ENCODE results near the gene ELAPOR1. TPM values are rescaled to one million over a fixed set of nuclear protein-coding genes. Genes with fewer than 3 reads are reported as not detected.

The ELAPOR1 gene
- total and polyA plus RNA-seq, 9 of the 15 experiments (the other 6 are each of a cell fraction or from before 2014, with no cell fraction given) = 0.07 to 1.2 (median 0.18) TPM

DNA sequence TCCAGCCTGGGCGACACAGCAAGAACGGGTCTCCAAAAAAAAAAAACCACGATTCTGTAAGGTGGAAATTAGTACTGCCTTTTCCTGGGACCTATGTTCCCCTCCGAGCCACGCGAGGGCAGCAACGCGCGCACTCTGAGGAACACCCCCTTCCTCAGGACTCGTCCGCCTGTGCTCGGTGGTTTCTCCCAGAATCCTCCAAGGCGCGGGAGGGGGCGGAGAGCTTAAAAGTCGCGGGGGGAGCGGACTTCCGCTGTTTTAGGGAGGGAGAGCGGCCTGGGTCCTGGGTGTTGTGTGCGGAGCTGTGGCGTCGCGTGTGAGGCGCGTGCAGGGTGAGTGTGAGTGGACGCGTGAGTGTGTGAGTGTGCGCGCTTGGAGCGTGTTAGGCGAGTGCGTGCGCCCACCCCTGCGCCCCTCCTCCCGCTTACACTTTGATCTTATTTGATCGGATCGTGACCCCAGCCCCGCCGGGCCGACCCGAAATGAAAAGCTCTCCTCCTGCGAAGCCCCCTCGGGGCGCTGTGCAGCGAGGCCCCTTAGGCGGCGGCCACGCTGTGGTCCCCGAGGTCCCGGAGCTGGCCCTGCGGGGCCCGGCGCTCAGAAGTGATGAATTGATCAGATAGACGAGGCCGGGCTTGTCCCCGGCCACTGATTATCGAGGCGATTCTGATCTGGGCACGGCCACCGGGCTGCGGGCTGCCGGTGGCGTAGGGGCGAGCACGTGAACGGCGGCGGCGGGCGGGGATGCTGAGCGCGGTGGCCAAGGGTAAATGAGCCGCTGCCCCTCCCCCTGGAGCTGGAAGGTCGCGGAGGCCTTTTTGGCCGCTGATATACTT is 13.8 kb upstream of the ELAPOR1 start:
- POLR2A ChIA-PET = interaction anchor here (0.5 to 4.3 kb wide), 44 partner anchors 10 to 512 kb away, joined by 3 to 90 read pairs (median 4); partner anchors contain the start of genes CLCC1, TMEM167B and WDR47
- in situ Hi-C loops (cut with MboI) = no loop called here
- TF ChIP-seq ZBTB17 (CRISPR knock-in tag; IDR thresholded peaks at IDR 0.05) (peak; percentile 93), HDAC1 (IDR thresholded peaks at IDR 0.05) (peak in 1 of 2 experiments; percentile 87; a peak in 2 of 4 replicates), PHF20 (IDR thresholded peaks at IDR 0.05; ENCODE audit: partially characterized antibody) (peak; percentile 85), ZNF175 (CRISPR knock-in tag; IDR thresholded peaks at IDR 0.05; ENCODE audit: low read depth) (peak; percentile 74; the same call in 1 of the 2 replicates), ZFP36 (IDR thresholded peaks at IDR 0.05; ENCODE audit: low read depth, low read length, partially characterized antibody) (peak; percentile 19), MCM5 (IDR thresholded peaks at IDR 0.05; ENCODE audit: low read depth) (no peak), PHF8 (IDR thresholded peaks at IDR 0.05; ENCODE audit: borderline replicate concordance, low read length) (peak; percentile 99), FOXA3 (CRISPR knock-in tag; conservative IDR thresholded peaks at IDR 0.05 in 1 of 2, IDR thresholded peaks at IDR 0.05 in 1 of 2) (peak in 1 of 2 experiments; percentile 87; a peak in 1 of 4 replicates), ZNF184 (CRISPR knock-in tag; IDR thresholded peaks at IDR 0.05) (no peak), MXI1 (IDR thresholded peaks at IDR 0.05; ENCODE audit: low read depth, low read length) (peak; percentile 75), BCL6 (CRISPR knock-in tag; IDR thresholded peaks at IDR 0.05) (no peak), ZNF717 (CRISPR knock-in tag; IDR thresholded peaks at IDR 0.05) (peak; percentile 88), ZC3H4 (CRISPR knock-in tag; IDR thresholded peaks at IDR 0.05; ENCODE audit: borderline replicate concordance) (peak; percentile 77; the same call in 1 of the 2 replicates)
- TF ChIP-seq, protein P1, sequence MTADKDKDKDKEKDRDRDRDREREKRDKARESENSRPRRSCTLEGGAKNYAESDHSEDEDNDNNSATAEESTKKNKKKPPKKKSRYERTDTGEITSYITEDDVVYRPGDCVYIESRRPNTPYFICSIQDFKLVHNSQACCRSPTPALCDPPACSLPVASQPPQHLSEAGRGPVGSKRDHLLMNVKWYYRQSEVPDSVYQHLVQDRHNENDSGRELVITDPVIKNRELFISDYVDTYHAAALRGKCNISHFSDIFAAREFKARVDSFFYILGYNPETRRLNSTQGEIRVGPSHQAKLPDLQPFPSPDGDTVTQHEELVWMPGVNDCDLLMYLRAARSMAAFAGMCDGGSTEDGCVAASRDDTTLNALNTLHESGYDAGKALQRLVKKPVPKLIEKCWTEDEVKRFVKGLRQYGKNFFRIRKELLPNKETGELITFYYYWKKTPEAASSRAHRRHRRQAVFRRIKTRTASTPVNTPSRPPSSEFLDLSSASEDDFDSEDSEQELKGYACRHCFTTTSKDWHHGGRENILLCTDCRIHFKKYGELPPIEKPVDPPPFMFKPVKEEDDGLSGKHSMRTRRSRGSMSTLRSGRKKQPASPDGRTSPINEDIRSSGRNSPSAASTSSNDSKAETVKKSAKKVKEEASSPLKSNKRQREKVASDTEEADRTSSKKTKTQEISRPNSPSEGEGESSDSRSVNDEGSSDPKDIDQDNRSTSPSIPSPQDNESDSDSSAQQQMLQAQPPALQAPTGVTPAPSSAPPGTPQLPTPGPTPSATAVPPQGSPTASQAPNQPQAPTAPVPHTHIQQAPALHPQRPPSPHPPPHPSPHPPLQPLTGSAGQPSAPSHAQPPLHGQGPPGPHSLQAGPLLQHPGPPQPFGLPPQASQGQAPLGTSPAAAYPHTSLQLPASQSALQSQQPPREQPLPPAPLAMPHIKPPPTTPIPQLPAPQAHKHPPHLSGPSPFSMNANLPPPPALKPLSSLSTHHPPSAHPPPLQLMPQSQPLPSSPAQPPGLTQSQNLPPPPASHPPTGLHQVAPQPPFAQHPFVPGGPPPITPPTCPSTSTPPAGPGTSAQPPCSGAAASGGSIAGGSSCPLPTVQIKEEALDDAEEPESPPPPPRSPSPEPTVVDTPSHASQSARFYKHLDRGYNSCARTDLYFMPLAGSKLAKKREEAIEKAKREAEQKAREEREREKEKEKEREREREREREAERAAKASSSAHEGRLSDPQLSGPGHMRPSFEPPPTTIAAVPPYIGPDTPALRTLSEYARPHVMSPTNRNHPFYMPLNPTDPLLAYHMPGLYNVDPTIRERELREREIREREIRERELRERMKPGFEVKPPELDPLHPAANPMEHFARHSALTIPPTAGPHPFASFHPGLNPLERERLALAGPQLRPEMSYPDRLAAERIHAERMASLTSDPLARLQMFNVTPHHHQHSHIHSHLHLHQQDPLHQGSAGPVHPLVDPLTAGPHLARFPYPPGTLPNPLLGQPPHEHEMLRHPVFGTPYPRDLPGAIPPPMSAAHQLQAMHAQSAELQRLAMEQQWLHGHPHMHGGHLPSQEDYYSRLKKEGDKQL (CRISPR knock-in tag; IDR thresholded peaks at IDR 0.05; ENCODE audit: borderline replicate concordance) = peak; percentile 92
- TF ChIP-seq, protein P2, sequence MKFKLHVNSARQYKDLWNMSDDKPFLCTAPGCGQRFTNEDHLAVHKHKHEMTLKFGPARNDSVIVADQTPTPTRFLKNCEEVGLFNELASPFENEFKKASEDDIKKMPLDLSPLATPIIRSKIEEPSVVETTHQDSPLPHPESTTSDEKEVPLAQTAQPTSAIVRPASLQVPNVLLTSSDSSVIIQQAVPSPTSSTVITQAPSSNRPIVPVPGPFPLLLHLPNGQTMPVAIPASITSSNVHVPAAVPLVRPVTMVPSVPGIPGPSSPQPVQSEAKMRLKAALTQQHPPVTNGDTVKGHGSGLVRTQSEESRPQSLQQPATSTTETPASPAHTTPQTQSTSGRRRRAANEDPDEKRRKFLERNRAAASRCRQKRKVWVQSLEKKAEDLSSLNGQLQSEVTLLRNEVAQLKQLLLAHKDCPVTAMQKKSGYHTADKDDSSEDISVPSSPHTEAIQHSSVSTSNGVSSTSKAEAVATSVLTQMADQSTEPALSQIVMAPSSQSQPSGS (CRISPR knock-in tag; IDR thresholded peaks at IDR 0.05) = no peak

More for the DNA sequence above, 13.8 kb upstream of the ELAPOR1 start:
- H3K4me3 ChIP-seq = peak overlapping the region; percentile 81
- no peaks in the 10 kb centered on the region for H3K9me1 ChIP-seq (ENCODE audit: control insufficient read depth, insufficient read depth, low read length)
- FAIRE-seq (peak; percentile 98), DNase-seq (ENCODE audit: extremely low read depth in 1 of 4, low spot score in 3 of 4) (peak; percentile 97 to 100 (median 98)), ATAC-seq (peak; percentile 95)
- 1% methylated on average over 72 of the region's 77 CpGs for WGBS (ENCODE audit: insufficient coverage, low coverage, missing lambda C conversion rate)
- intact Hi-C loops (cut with micrococcal nuclease) = loop anchor here (1.0 to 10.0 kb wide), 4 partner anchors 9 to 355 kb away; partner anchors contain the start of genes STXBP3 and TAF13
- H3K27ac ChIP-seq (ENCODE audit: extremely low read depth, low read depth, low read length) = peak overlapping the region; percentile 95
- H3K4me1 ChIP-seq (replicated peaks in 1 of 2; ENCODE audit: control insufficient read depth in 2 of 2, insufficient read depth in 2 of 2, low read length in 2 of 2) = peaks cover 19 to 21% of the 10 kb centered on the region in 2 experiments
- TSS peak; percentile 80 for BruUV-seq (replicated peaks)
- peak overlapping the region; percentile 99 for H2AFZ ChIP-seq (ENCODE audit: low read depth, low read length)
- peak overlapping the region; percentile 95 for H3K9ac ChIP-seq (ENCODE audit: insufficient read depth in 1 of 2, low read depth in 2 of 2, low read length in 2 of 2)
- no peaks in the 10 kb centered on the region for H3K27me3 ChIP-seq (ENCODE audit: control insufficient read depth in 2 of 2, insufficient read depth in 2 of 2, low read length in 2 of 2)
- H4K20me1 ChIP-seq (replicated peaks; ENCODE audit: control insufficient read depth, insufficient read depth, low read length) = no peaks in the 10 kb centered on the region
- peak overlapping the region; percentile 93 for H3K4me2 ChIP-seq (ENCODE audit: insufficient read depth, low read length)
- H3K9me3 ChIP-seq (replicated peaks; ENCODE audit: control insufficient read depth, insufficient read depth, low read depth, low read length) = no peaks in the 10 kb centered on the region
- peaks cover 42% of the 10 kb centered on the region for H3K79me2 ChIP-seq (ENCODE audit: control insufficient read depth, insufficient read depth, low read length)
- CTCF ChIA-PET (ENCODE audit: low intra/inter-chr PET ratio) = interaction anchor here (0.6 to 1.3 kb wide), 5 partner anchors 10 to 163 kb away, joined by 3 to 10 read pairs (median 3); partner anchors contain the start of genes CLCC1 and TMEM167B
- H3K36me3 ChIP-seq (ENCODE audit: control insufficient read depth, insufficient read depth, low read length) = peaks cover 36% of the 10 kb centered on the region

All from K562 (cell line).